GM13977 (cell line): ENCODE data around the gene TNP2.
"Not testable (repeated sequence)": the region's sequence is repeated elsewhere in the genome, so short reads cannot be mapped to it uniquely, and the experiment has no call there.

Experiments
- DNase-seq: peaks from one replicate; pipeline ENCODE4 v3.0.0; 2012; ENCODE audit warnings: low spot score
- CTCF ChIP-seq: IDR thresholded peaks from 2 replicates; pipeline ENCODE4 v1.5.1; 2012; ENCODE audit warnings: mild to moderate bottlenecking, control low read depth; ENCODE audit not compliant: insufficient read depth; ENCODE audit errors: extremely low read depth, missing control alignments
- in situ Hi-C: fragments of 300-500 bp; cut with MboI; formaldehyde crosslinking; loops from one replicate; pipeline ENCODE4 v1.12.0; 2022; ENCODE audit warnings: low sequenced_read_pairs, low pct_unique_long_range_greater_than_20kb, mixed read lengths, inconsistent platforms; ENCODE audit not compliant: unreplicated experiment

The TNP2 gene

GRCh38 chr16:11224096-11224893 is 44.8 kb downstream of the TNP2 start:
- no peak for TF ChIP-seq CTCF
- in situ Hi-C loops = no loop called here
- peak; percentile 73 for DNase-seq

- in situ Hi-C loops, DNase-seq: not testable (repeated sequence)
These were observed 48.6 kb downstream of the TNP2 start for GRCh38 chr16:11220507-11220906.

GRCh38 chr16:11219178-11219577 is 49.9 kb downstream of the TNP2 start:
- no peak for TF ChIP-seq CTCF
- in situ Hi-C loops = no loop called here
- DNase-seq = no peak

GRCh38 chr16:11218604-11218962 is 50.5 kb downstream of the TNP2 start:
- in situ Hi-C loops = no loop called here
- peak; percentile 19 for TF ChIP-seq CTCF
- no peak for DNase-seq
